Measurements from ENCODE around the gene HLA-DPA1.

The HLA-DPA1 gene

GRCh38 chr6:33036535-33036934 is 36.9 kb downstream of the HLA-DPA1 start:
- H3K4me3 ChIP-seq (ENCODE audit: low read depth, low read length): no peak overlapping the region
- in situ Hi-C loops (cut with HindIII; ENCODE audit: low sequenced_read_pairs): no loop called here
- DNase-seq (ENCODE audit: low read depth): no peak
- TF ChIP-seq CTCF (IDR thresholded peaks at IDR 0.05; ENCODE audit: low read depth, low read length, missing control alignments): no peak

GRCh38 chr6:33034554-33034953 is 38.9 kb downstream of the HLA-DPA1 start:
- TF ChIP-seq CTCF (IDR thresholded peaks at IDR 0.05; ENCODE audit: low read depth, low read length, missing control alignments): no peak
- no peak for DNase-seq (ENCODE audit: low read depth)
- in situ Hi-C loops (cut with HindIII; ENCODE audit: low sequenced_read_pairs): no loop called here
- H3K4me3 ChIP-seq (ENCODE audit: low read depth, low read length): no peak overlapping the region

GRCh38 chr6:33030245-33030644 is 43.2 kb downstream of the HLA-DPA1 start:
- no peak overlapping the region for H3K4me3 ChIP-seq (ENCODE audit: low read depth, low read length)
- in situ Hi-C loops (cut with HindIII; ENCODE audit: low sequenced_read_pairs): no loop called here
- TF ChIP-seq CTCF (IDR thresholded peaks at IDR 0.05; ENCODE audit: low read depth, low read length, missing control alignments): no peak
- no peak for DNase-seq (ENCODE audit: low read depth)

- in situ Hi-C loops (cut with HindIII; ENCODE audit: low sequenced_read_pairs): no loop called here
- H3K4me3 ChIP-seq (ENCODE audit: low read depth, low read length): no peak overlapping the region
- no peak for TF ChIP-seq CTCF (IDR thresholded peaks at IDR 0.05; ENCODE audit: low read depth, low read length, missing control alignments)
- no peak for DNase-seq (ENCODE audit: low read depth)
Observed at GRCh38 chr6:33029328-33030184, 43.9 kb downstream of the HLA-DPA1 start.

GRCh38 chr6:33028220-33028849 is 45.1 kb downstream of the HLA-DPA1 start:
- no peak for TF ChIP-seq CTCF (IDR thresholded peaks at IDR 0.05; ENCODE audit: low read depth, low read length, missing control alignments)
- no peak for DNase-seq (ENCODE audit: low read depth)
- no peak overlapping the region for H3K4me3 ChIP-seq (ENCODE audit: low read depth, low read length)
- in situ Hi-C loops (cut with HindIII; ENCODE audit: low sequenced_read_pairs): no loop called here

GRCh38 chr6:33024521-33024920 is 48.9 kb downstream of the HLA-DPA1 start:
- TF ChIP-seq CTCF (IDR thresholded peaks at IDR 0.05; ENCODE audit: low read depth, low read length, missing control alignments): no peak
- in situ Hi-C loops (cut with HindIII; ENCODE audit: low sequenced_read_pairs): no loop called here
- no peak for DNase-seq (ENCODE audit: low read depth)

More at GRCh38 chr6:33024521-33024920, 48.9 kb downstream of the HLA-DPA1 start:
- H3K4me3 ChIP-seq (ENCODE audit: low read depth, low read length): no peak overlapping the region

Data from astrocyte of the cerebellum (primary cell).